Activated T-cell treated with anti-CD3 and anti-CD28 coated beads, Interleukin-2, amount 50 U/mL, for 1 hour (primary cell): ENCODE results near the gene ZYG11A.
A peak's percentile ranks its signal among the peaks of the same experiment; 100 is the strongest.

Experiments used
- DNase-seq: peaks from one replicate; pipeline ENCODE4 v3.0.0-alpha.2; 2020

Gene ZYG11A

DNA sequence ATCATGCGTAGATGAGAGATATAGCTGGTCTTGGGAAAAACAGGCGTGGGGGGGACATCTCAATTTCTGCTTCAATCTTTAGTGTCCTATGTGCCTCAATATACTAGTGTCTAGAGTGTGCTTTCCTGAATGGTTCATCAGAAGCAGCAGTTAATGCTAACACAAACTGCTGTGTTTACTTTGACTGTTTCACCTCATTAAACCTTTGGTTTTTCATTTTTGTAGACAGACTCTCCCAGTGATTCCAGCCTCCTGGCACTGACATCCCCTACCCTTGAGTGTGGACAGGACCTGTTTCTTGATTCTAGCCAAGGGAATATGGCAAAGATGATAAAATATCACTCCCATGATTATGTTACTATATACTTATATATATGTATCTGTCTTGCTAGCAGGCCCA lies 37.6 kb downstream of the ZYG11A start:
- DNase-seq = no peak

DNA sequence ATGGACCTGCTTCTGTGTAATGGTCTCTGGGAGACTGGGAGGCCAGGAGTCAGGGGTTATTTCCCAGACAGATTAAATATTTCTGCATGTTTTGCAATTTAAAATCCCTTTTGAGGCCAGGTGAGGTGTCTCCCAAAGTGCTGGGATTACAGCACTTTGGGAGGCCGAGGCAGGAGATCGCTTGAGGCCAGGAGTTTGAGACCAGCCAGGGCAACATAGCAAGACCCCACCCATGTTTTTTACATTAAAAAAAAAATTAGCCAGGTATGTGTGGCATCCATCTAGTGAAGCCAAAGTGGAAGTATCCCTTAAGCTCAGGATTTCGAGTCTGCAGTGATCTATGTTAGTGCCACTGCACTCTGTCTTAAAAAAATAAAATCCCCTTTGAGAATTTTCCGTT lies 44.9 kb downstream of the ZYG11A start:
- DNase-seq = no peak

DNA sequence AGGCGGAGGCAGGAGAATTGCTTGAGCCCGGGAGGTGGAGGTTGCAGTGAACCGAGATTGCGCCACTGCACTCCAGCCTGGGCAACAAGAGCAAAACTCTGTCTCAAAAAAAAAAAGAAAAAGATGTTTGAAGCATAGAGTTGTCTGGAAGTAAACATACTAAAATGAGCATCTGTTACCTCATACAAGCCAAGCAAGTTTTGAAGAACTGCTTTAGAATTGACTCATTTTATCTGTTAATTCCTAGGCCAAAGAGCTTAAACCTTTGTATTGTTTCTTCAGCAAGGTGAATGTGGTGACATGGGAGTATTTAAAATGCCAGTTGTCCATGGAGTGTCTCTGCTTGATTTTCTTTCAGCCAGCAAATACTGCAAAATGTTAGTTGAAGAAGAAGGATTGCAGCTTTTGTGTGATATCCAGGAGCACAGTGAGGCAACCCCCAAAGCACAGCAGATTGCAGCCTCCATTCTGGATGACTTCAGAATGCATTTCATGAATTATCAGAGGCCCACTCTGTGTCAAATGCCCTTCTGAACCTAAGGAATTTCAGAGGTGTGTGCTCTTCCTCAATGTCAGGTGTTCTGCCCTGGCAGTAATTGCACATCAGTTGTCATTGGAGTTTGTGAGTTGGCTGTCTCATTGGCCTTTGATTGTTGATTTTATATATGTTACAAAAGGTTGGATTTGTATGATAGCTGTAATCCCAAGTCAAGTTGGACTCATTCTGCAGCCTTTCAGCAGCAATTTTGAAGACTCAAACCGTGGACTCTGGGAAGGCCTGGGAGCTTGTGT lies 50.1 kb downstream of the ZYG11A start:
- DNase-seq = no peak

- DNase-seq = no peak
Observed at GRCh38 chr1:52899445-52899894, 56.9 kb downstream of the ZYG11A start.

DNA sequence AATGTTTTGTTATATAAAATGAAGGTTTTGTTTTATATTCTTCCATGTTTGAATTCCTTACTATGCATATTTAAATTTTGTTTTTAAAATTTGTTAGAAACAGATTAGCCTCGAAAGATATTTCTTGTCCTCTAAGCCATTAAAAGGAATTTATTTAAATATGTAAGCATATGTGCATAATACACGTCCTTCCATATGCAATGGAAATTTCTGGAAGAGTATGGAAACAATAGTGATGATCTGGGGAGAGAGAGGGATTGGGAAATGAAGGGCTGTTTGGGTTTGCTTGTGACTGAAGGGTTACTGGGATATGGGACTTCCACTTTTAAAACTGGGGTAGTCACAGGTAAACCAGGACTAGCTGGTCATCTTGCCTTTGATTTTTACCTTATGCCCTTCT lies 57.8 kb downstream of the ZYG11A start:
- no peak for DNase-seq

- DNase-seq = no peak
Observed at GRCh38 chr1:52901384-52901783, 58.8 kb downstream of the ZYG11A start.

DNA sequence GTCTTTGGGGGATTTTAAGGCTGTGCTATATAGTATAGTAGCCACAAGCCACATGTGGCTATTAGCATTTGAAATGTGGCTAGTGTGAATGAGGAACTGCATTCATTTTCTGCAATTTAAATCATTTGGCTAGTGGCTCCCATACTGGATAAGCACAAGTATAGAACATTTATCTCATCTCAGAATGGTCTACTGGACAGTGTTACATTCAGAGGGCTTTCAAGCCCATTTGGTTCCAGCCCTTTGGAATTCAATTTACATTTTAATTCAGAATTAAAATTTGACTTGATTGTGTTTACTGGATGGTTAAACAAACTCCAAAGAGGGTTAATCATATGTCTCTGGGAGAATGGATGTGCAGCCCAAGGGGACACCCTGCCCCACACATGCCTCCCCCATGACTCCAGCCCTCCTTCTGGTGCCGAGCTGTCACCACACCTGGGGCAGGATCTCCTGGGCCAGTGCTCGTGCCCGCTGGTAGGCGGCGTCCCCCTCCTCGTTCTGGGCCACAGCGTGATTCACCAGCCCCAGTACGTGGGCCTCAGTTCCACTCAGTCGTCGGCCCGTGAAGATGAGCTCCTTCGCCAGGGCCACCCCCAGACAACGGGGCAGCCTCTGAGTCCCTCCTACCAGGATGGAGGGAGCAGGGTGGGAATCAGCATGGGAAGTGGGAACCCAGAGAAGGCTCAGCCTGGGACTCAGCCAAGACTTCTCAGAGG lies 61.8 kb downstream of the ZYG11A start:
- no peak for DNase-seq

DNA sequence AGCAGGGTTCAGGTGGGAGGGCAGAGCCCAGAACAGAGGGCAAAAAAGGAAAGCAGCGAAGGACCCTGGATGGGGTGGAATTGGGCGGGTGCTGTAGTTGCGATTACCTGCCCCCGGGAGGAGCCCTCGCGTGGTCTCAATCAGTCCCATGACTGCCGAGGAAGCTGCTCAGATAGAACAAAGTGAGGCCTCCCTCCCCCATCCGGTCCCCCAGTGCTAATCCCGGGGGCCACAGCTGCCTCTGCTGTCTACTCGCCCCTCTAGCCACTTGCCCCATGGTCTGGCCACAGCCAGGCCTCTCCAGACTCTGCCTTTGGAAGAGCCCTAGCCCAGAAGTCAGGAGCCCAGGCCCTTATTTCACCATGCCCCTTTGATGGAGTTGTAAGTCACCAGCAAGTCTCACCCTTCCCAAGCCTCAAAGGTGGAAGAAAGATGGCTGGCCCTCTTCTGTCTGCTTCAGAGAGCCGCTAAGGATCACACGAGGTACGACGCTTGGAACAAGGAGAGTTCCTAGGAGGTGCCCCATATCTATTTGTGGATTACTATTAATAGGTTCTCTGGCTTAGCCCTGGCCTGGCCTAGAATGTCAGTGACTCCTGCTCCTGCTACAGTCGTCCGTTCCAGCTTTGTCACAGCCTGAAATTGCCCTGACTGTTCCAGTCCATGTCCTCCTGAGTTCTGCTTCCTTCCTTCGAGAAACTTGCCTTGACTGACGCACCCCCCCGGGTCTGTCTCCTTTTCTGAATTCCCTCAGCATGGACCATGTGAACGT lies 62.6 kb downstream of the ZYG11A start:
- DNase-seq = peak; percentile 34

GRCh38 chr1:52906135-52906603 lies 63.6 kb downstream of the ZYG11A start:
- no peak for DNase-seq

GRCh38 chr1:52907068-52907811 lies 64.7 kb downstream of the ZYG11A start:
- no peak for DNase-seq

DNA sequence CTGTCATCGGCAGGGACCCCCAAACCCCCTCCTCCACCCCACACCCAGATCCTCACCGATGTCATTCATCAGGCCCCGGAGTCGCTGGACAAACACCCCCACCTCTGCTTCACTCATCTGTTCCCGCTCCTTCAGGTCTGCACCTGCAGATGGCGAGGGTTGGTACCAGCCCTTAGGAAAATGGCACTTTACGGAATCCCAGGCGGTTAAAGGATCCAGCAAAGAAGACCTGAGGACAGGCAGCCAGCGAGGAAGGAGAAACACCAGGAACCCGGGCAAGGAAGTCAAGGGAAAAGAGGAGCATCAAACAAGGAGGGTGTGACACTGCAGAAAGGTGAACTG lies 65.2 kb downstream of the ZYG11A start:
- DNase-seq = no peak

DNA sequence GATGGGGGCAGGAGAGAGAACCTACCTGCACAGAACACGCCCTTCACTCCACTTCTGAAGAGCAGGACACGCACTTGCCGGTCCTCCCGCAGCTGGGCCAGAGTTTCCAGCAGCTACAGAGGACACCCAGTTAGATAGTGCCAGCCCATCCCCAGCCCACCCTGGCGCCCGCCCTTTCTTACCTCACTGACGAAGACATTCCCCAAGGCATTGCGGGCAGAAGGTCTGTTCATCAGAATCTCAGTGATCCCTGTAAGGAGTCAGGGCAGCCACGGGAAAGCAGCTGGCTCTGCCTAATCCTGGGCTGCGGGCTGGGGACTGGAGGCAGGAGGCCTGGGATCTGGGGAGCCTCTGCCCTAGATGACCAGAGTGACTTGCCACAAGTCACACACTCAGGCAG lies 69.0 kb downstream of the ZYG11A start:
- DNase-seq = no peak

DNA sequence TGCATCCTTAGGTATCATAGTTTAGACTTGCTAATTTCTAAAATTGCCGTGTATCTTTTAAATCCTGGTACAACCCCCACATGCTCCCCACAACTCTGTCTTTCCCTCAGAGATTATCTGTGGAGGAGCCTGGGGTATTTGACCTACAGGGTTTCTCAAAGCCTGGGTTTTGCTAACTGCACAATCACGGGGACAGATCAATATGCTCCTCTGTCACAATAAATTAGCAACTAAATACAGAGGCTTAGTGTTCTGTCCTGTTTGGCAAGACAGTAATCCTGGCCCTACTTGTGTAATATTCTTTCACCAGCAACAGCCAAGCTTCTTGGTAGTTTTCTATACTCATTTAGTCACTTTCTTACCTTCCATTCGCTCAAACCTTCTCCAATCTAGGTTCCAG lies 70.5 kb downstream of the ZYG11A start:
- no peak for DNase-seq

- DNase-seq = no peak
Observed at GRCh38 chr1:52913537-52913936, 71.0 kb downstream of the ZYG11A start.

DNA sequence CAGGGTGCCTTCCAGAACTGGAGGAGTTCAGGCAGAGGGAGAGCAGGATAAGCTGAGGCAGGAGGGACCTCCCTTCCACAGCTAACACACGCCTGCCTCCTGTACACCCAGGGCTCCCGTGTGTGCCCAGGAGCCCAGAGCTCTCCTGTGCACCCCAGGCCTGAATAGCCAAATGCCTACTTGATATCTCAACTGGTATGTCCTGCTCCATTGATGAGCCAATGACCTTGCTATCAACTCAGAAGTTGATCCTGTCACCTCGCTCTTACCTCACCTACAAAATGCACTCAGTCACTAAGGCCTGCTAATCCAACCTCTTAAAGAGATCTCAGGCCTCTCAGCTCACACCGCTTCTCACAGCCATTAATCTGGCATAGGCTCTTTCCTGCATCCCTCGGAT lies 71.9 kb downstream of the ZYG11A start:
- no peak for DNase-seq

DNA sequence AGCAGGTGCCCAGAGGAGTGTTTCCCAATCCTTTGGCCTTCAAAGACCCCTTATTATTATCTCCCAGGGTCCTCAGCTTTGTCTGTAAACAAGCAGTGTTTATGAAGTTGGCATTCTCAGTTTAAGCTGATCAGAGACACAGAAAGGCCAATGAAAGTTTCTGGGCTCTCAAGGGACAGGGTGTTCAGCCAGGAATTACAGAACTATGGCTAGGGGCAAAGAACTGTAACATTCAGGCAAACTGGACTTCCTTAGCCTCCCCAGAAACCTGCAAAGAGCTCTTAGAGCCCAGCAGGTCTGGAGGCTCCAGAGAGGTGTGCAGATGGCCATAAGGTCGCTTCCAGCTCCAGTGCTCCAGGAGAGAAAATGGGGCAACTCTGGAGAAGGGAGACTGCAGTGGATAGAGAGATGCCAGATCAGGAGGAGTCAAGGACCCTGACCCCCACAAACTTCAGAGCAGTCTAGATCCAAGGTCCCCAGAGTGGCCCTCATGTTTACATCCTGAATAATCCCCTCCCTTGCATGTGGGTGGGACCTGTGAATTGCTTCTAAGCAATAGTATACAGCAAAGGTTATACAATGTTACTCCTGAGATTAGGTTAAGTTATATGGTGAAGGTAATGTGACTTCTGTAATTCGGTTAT lies 72.8 kb downstream of the ZYG11A start:
- DNase-seq = no peak

DNA sequence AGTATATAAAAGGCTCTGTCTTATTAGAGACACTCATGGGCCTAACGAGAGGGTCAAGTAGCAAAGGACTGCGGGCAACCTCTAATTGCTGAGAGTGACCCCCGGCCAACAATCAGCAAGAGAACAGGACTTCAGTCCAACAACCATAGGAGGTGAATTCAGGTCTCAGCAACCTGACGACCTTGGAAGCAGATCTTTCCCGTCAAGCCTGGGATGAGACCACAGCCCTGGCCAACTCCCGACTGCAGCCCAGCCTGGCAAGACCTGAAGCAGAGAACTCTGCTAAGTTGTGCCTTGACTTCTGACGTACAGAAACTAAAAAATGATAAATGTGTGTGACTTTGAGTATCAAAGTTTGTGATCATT lies 73.3 kb downstream of the ZYG11A start:
- no peak for DNase-seq

- no peak for DNase-seq
Observed at GRCh38 chr1:52916241-52916975, 73.8 kb downstream of the ZYG11A start.

- no peak for DNase-seq
Observed at GRCh38 chr1:52917156-52917555, 74.6 kb downstream of the ZYG11A start.

GRCh38 chr1:52917581-52917980 lies 75.0 kb downstream of the ZYG11A start:
- DNase-seq = no peak

DNA sequence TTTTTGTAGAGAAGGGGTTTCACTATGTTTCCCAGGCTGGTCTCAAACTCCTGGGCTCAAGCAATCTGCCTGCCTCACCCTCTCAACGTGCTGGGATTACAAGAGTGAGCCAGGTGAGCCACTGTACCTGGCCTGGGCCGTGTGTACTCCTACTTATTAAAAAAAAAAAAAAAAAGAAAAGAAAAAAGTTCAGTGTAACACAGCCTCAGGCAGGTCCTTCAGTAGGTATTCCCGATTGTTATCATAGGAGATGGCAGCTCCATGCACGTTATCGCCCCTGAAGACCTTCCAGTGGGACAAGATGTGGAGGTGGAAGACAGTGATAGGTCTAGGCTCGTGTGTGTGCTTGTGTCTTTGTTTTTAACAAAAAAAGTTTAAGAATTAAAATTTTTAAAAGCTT lies 75.6 kb downstream of the ZYG11A start:
- no peak for DNase-seq
